ENCODE data around the gene PGAP6.
"Not testable (repeated sequence)": the region's sequence is repeated elsewhere in the genome, so short reads cannot be mapped to it uniquely, and the experiment has no call there.

DNA sequence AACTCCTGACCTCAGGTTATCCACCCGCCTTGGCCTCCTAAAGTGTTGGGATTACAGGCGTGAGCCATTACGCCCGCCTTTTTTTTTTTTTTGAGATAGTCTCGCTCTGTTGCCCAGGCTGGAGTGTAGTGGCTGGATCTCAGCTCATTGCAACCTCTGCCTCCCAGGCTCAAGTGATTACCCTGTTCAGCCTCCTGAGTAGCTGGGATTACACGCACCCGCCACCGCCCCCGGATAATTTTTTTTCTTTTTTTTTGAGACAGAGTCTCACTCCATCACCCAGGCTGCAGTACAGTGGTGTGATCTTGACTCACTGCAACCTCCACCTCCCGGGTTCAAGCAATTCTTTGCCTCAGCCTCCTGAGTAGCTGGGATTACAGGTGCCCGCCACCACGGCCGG is 40.4 kb upstream of the PGAP6 start:
- TF ChIP-seq, protein P1, sequence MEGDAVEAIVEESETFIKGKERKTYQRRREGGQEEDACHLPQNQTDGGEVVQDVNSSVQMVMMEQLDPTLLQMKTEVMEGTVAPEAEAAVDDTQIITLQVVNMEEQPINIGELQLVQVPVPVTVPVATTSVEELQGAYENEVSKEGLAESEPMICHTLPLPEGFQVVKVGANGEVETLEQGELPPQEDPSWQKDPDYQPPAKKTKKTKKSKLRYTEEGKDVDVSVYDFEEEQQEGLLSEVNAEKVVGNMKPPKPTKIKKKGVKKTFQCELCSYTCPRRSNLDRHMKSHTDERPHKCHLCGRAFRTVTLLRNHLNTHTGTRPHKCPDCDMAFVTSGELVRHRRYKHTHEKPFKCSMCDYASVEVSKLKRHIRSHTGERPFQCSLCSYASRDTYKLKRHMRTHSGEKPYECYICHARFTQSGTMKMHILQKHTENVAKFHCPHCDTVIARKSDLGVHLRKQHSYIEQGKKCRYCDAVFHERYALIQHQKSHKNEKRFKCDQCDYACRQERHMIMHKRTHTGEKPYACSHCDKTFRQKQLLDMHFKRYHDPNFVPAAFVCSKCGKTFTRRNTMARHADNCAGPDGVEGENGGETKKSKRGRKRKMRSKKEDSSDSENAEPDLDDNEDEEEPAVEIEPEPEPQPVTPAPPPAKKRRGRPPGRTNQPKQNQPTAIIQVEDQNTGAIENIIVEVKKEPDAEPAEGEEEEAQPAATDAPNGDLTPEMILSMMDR (IDR thresholded peaks at IDR 0.05; ENCODE audit: low read depth, low read length) = not testable (repeated sequence)
- TF ChIP-seq POLR2A (IDR thresholded peaks at IDR 0.05; ENCODE audit: extremely low read depth, insufficient read length); MAX (IDR thresholded peaks at IDR 0.05; ENCODE audit: low read depth, low read length); MYC (IDR thresholded peaks at IDR 0.05; ENCODE audit: low read depth, low read length): not testable (repeated sequence)

Measured in NB4 (cell line).